OCI-LY3 (cell line): Measurements from ENCODE around the gene PRDM1.

Source experiments
- H2AFZ ChIP-seq: fragments of 200-600, 300-600 bp; shearing (Covaris generic); 2 replicates; pipeline ENCODE4 v1.6.0; 2014; ENCODE audit warnings: antibody characterized with exemption, low read depth, low read length
- H3K27ac ChIP-seq: fragments of 200-600, 300-600 bp; sonication (generic); 2 replicates; pipeline ENCODE4 v1.5.1; 2014; ENCODE audit warnings: mild to moderate bottlenecking, low read length, moderate library complexity, mixed read lengths
- H3K27me3 ChIP-seq: fragments of 200-600, 300-600 bp; sonication (generic); 2 replicates; pipeline ENCODE4 v1.6.1; 2014; ENCODE audit warnings: low read depth, low read length, mixed read lengths
- H3K36me3 ChIP-seq: fragments of 200-600, 300-600 bp; sonication (generic); replicated peaks from 2 replicates; pipeline ENCODE3; 2014; ENCODE audit warnings: low read depth, low read length, mixed read lengths
- H3K4me1 ChIP-seq: fragments of 300-600, 200-600 bp; sonication (generic); 2 replicates; pipeline ENCODE4 v1.6.1; 2014; ENCODE audit warnings: low read length, mixed read lengths
- H3K4me2 ChIP-seq: fragments of 200-600, 300-600 bp; sonication (generic); 2 replicates; pipeline ENCODE4 v1.6.1; 2014; ENCODE audit warnings: low read length, mixed read lengths
- H3K4me3 ChIP-seq: fragments of 300-600, 200-600 bp; sonication (generic); 2 replicates; pipeline ENCODE4 v1.5.1; 2014; ENCODE audit warnings: antibody characterized with exemption, mild to moderate bottlenecking, low read length, moderate library complexity
- H3K79me2 ChIP-seq: fragments of 300-600, 200-600 bp; shearing (Covaris generic); 2 replicates; pipeline ENCODE4 v1.6.1; 2014; ENCODE audit warnings: mild to moderate bottlenecking, low read length, mixed read lengths
- H3K9ac ChIP-seq: fragments of 300-600, 200-600 bp; shearing (Covaris generic); 2 replicates; pipeline ENCODE4 v1.6.0; 2014; ENCODE audit warnings: mild to moderate bottlenecking, low read length, moderate library complexity
- H3K9me3 ChIP-seq: fragments of 200-600, 300-600 bp; shearing (Covaris generic); 2 replicates; pipeline ENCODE4 v1.6.1; 2014; ENCODE audit warnings: low read length, mixed read lengths; ENCODE audit not compliant: insufficient read depth
- H4K20me1 ChIP-seq: fragments of 200-600, 300-600 bp; sonication (generic); 2 replicates; pipeline ENCODE4 v1.6.1; 2016; ENCODE audit warnings: low read length, mixed read lengths; ENCODE audit not compliant: insufficient read depth
- EZH2phosphoT487 ChIP-seq: fragments of 200-600 bp; shearing (Covaris generic); IDR thresholded peaks from 2 replicates; pipeline ENCODE4 v1.6.1; 2018; ENCODE audit warnings: antibody characterized with exemption, mixed run types, low read depth
- TF ChIP-seq, protein P1 (sequence below): fragments of 200-600, 300-600 bp; sonication (generic); IDR thresholded peaks from 2 replicates; pipeline ENCODE4 v1.5.1; 2014; ENCODE audit warnings: antibody characterized with exemption, low read length, low read depth

PRDM1 gene

DNA sequence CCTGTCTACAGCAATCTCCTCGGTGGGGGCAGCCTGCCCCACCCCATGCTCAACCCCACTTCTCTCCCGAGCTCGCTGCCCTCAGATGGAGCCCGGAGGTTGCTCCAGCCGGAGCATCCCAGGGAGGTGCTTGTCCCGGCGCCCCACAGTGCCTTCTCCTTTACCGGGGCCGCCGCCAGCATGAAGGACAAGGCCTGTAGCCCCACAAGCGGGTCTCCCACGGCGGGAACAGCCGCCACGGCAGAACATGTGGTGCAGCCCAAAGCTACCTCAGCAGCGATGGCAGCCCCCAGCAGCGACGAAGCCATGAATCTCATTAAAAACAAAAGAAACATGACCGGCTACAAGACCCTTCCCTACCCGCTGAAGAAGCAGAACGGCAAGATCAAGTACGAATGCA, 19.4 kb downstream of the PRDM1 start:
- H3K79me2 ChIP-seq: peaks cover 75% of the 10 kb centered on the region
- no peaks in the 10 kb centered on the region for H3K9me3 ChIP-seq
- no peak overlapping the region for H2AFZ ChIP-seq
- H3K27me3 ChIP-seq: no peaks in the 10 kb centered on the region
- peak overlapping the region; percentile 48 for H3K9ac ChIP-seq
- peaks cover 71% of the 10 kb centered on the region for H3K4me1 ChIP-seq
- TF ChIP-seq, protein P1, sequence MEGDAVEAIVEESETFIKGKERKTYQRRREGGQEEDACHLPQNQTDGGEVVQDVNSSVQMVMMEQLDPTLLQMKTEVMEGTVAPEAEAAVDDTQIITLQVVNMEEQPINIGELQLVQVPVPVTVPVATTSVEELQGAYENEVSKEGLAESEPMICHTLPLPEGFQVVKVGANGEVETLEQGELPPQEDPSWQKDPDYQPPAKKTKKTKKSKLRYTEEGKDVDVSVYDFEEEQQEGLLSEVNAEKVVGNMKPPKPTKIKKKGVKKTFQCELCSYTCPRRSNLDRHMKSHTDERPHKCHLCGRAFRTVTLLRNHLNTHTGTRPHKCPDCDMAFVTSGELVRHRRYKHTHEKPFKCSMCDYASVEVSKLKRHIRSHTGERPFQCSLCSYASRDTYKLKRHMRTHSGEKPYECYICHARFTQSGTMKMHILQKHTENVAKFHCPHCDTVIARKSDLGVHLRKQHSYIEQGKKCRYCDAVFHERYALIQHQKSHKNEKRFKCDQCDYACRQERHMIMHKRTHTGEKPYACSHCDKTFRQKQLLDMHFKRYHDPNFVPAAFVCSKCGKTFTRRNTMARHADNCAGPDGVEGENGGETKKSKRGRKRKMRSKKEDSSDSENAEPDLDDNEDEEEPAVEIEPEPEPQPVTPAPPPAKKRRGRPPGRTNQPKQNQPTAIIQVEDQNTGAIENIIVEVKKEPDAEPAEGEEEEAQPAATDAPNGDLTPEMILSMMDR: no peak
- no peak for TF ChIP-seq EZH2phosphoT487
- H3K36me3 ChIP-seq: peaks cover 77% of the 10 kb centered on the region
- H4K20me1 ChIP-seq: peaks cover 76% of the 10 kb centered on the region
- H3K27ac ChIP-seq: peak overlapping the region; percentile 18; the same call in 1 of the 2 replicates
- H3K4me2 ChIP-seq: peak overlapping the region; percentile 73
- peak overlapping the region; percentile 64 for H3K4me3 ChIP-seq

DNA sequence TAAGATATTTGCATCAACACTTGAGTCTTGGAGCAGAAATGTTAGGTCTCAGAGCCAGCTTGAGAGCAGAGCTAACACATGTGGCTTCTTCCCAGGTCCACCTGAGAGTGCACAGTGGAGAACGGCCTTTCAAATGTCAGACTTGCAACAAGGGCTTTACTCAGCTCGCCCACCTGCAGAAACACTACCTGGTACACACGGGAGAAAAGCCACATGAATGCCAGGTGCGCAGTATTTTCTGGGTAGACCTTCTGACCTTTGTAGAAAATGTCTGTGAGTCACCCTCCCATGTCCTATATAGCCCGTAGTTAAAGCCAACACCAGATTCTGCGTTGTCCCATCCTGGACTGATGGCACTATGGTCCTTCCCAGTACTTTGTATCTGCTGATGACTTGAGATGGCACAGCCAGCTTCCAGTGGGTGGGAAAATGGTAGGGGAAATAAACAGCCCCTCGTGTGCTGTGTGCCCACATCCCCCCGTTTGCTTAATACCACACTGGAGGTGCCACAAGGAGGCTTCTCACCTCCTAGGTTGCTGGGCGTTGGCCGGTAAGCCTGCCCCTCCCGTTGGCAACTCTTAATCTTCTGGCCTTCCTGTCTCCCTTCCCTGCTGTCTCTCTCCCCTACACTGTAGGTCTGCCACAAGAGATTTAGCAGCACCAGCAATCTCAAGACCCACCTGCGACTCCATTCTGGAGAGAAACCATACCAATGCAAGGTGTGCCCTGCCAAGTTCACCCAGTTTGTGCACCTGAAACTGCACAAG, 20.3 kb downstream of the PRDM1 start:
- TF ChIP-seq, protein P1: no peak
- no peak for TF ChIP-seq EZH2phosphoT487
- H3K27me3 ChIP-seq: no peaks in the 10 kb centered on the region
- peaks cover 76% of the 10 kb centered on the region for H4K20me1 ChIP-seq
- H3K4me1 ChIP-seq: peaks cover 73% of the 10 kb centered on the region
- H3K9ac ChIP-seq: peak overlapping the region; percentile 48
- H3K4me3 ChIP-seq: peak overlapping the region; percentile 64
- H2AFZ ChIP-seq: no peak overlapping the region
- H3K4me2 ChIP-seq: peak overlapping the region; percentile 73
- H3K9me3 ChIP-seq: no peaks in the 10 kb centered on the region
- peaks cover 65% of the 10 kb centered on the region for H3K79me2 ChIP-seq
- no peak overlapping the region; the same call in 1 of the 2 replicates for H3K27ac ChIP-seq
- peaks cover 68% of the 10 kb centered on the region for H3K36me3 ChIP-seq

GRCh38 chr6:106107043-106107613, 21.0 kb downstream of the PRDM1 start:
- Histone ChIP-seq H3K9ac (no peak overlapping the region), H3K4me3 (no peak overlapping the region), H2AFZ (no peak overlapping the region), H3K36me3 (peaks cover 66% of the 10 kb centered on the region), H3K4me2 (peak overlapping the region; percentile 73), H3K4me1 (peaks cover 76% of the 10 kb centered on the region), H4K20me1 (peaks cover 76% of the 10 kb centered on the region), H3K9me3 (no peaks in the 10 kb centered on the region), H3K27ac (no peak overlapping the region; the same call in 1 of the 2 replicates), H3K79me2 (peaks cover 61% of the 10 kb centered on the region), H3K27me3 (no peaks in the 10 kb centered on the region)
- no peak for TF ChIP-seq EZH2phosphoT487
- TF ChIP-seq, protein P1: no peak

- Histone ChIP-seq H3K4me3 (no peak overlapping the region), H4K20me1 (peaks cover 66% of the 10 kb centered on the region), H3K9ac (no peak overlapping the region), H3K4me1 (peaks cover 76% of the 10 kb centered on the region), H3K79me2 (peaks cover 51% of the 10 kb centered on the region), H3K27me3 (no peaks in the 10 kb centered on the region), H3K9me3 (no peaks in the 10 kb centered on the region), H3K27ac (no peak overlapping the region), H2AFZ (no peak overlapping the region), H3K4me2 (peak overlapping the region; percentile 1; the same call in 1 of the 2 replicates), H3K36me3 (peaks cover 58% of the 10 kb centered on the region)
- TF ChIP-seq, protein P1: no peak
- no peak for TF ChIP-seq EZH2phosphoT487
Observed at GRCh38 chr6:106108129-106108528, 22.0 kb downstream of the PRDM1 start.
